ENCODE measurements around the gene DBN1. TPM values are rescaled to one million over a fixed set of nuclear protein-coding genes. Genes with fewer than 3 reads are reported as not detected.
"Not testable (repeated sequence)": the region's sequence is repeated elsewhere in the genome, so short reads cannot be mapped to it uniquely, and the experiment has no call there.

The DBN1 gene
- total RNA-seq, 1 donor from 2014 or later = 274 TPM

GRCh38 chr5:177490311-177490991 lies 17.0 kb upstream of the DBN1 start:
- no peaks in the 10 kb centered on the region for H3K27me3 Mint-ChIP-seq (ENCODE audit: low read depth)
- peak overlapping the region; percentile 83 for H3K27ac Mint-ChIP-seq (ENCODE audit: unreplicated experiment)
- H3K4me3 Mint-ChIP-seq (ENCODE audit: unreplicated experiment) = peak overlapping the region; percentile 41
- TF ChIP-seq, protein P1, sequence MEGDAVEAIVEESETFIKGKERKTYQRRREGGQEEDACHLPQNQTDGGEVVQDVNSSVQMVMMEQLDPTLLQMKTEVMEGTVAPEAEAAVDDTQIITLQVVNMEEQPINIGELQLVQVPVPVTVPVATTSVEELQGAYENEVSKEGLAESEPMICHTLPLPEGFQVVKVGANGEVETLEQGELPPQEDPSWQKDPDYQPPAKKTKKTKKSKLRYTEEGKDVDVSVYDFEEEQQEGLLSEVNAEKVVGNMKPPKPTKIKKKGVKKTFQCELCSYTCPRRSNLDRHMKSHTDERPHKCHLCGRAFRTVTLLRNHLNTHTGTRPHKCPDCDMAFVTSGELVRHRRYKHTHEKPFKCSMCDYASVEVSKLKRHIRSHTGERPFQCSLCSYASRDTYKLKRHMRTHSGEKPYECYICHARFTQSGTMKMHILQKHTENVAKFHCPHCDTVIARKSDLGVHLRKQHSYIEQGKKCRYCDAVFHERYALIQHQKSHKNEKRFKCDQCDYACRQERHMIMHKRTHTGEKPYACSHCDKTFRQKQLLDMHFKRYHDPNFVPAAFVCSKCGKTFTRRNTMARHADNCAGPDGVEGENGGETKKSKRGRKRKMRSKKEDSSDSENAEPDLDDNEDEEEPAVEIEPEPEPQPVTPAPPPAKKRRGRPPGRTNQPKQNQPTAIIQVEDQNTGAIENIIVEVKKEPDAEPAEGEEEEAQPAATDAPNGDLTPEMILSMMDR (IDR thresholded peaks at IDR 0.05) = no peak
- DNase-seq (ENCODE audit: low spot score) = no peak
- H3K9me3 Mint-ChIP-seq (ENCODE audit: low read depth) = no peaks in the 10 kb centered on the region
- H3K36me3 Mint-ChIP-seq (ENCODE audit: low read depth) = peaks cover 43% of the 10 kb centered on the region
- H3K4me1 Mint-ChIP-seq (ENCODE audit: low read depth) = peaks cover 73% of the 10 kb centered on the region

DNA sequence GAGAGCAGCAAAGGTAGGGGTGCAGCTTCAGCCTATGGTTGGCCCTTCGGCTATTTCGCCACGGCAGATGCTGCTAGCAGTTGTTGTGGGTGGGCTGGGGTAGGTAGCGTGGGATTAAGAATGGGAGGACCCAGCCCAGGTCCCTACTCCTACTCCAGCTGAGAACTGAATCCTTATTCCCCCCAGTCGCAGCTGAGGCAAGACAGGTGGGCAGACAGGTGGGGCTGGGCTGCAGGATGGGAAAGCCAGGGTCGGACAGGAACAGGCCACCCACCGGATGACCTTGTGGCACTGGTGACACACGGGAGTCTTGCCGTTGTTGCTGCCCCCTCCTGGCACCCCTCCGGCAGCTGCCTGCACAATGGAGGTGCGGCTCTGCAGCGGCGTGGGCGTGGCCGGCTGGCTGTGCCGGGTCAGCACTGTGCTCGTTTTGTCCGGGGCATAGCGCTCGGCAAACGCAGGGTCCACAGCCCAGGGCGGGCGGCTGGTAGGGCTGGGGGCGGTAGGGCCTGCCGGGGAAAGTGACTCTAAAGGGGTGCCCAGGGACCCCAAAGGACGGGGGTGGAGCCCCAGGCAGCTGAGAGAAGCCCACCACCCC lies 15.8 kb upstream of the DBN1 start:
- Mint-ChIP-seq H3K4me3 (ENCODE audit: unreplicated experiment) (no peak overlapping the region), H3K27me3 (ENCODE audit: low read depth) (no peaks in the 10 kb centered on the region), H3K4me1 (ENCODE audit: low read depth) (peaks cover 75% of the 10 kb centered on the region), H3K9me3 (ENCODE audit: low read depth) (no peaks in the 10 kb centered on the region), H3K27ac (ENCODE audit: unreplicated experiment) (peak overlapping the region; percentile 77), H3K36me3 (ENCODE audit: low read depth) (peaks cover 54% of the 10 kb centered on the region)
- TF ChIP-seq, protein P1 (IDR thresholded peaks at IDR 0.05) = peak; percentile 40
- DNase-seq (ENCODE audit: low spot score) = no peak

GRCh38 chr5:177487975-177488374 lies 14.5 kb upstream of the DBN1 start:
- H3K9me3 Mint-ChIP-seq (ENCODE audit: low read depth) = no peaks in the 10 kb centered on the region
- peaks cover 60% of the 10 kb centered on the region for H3K36me3 Mint-ChIP-seq (ENCODE audit: low read depth)
- H3K4me1 Mint-ChIP-seq (ENCODE audit: low read depth) = peaks cover 74% of the 10 kb centered on the region
- peak overlapping the region; percentile 41 for H3K27ac Mint-ChIP-seq (ENCODE audit: unreplicated experiment)
- no peak for DNase-seq (ENCODE audit: low spot score)
- H3K4me3 Mint-ChIP-seq (ENCODE audit: unreplicated experiment) = no peak overlapping the region
- TF ChIP-seq, protein P1 (IDR thresholded peaks at IDR 0.05) = peak; percentile 33
- H3K27me3 Mint-ChIP-seq (ENCODE audit: low read depth) = no peaks in the 10 kb centered on the region

GRCh38 chr5:177487144-177487543 lies 13.7 kb upstream of the DBN1 start:
- Mint-ChIP-seq H3K27ac (ENCODE audit: unreplicated experiment) (peak overlapping the region; percentile 83), H3K9me3 (ENCODE audit: low read depth) (no peaks in the 10 kb centered on the region), H3K27me3 (ENCODE audit: low read depth) (no peaks in the 10 kb centered on the region), H3K4me3 (ENCODE audit: unreplicated experiment) (no peak overlapping the region), H3K36me3 (ENCODE audit: low read depth) (peaks cover 61% of the 10 kb centered on the region), H3K4me1 (ENCODE audit: low read depth) (peaks cover 74% of the 10 kb centered on the region)
- TF ChIP-seq, protein P1 (IDR thresholded peaks at IDR 0.05) = no peak
- DNase-seq (ENCODE audit: low spot score) = no peak

DNA sequence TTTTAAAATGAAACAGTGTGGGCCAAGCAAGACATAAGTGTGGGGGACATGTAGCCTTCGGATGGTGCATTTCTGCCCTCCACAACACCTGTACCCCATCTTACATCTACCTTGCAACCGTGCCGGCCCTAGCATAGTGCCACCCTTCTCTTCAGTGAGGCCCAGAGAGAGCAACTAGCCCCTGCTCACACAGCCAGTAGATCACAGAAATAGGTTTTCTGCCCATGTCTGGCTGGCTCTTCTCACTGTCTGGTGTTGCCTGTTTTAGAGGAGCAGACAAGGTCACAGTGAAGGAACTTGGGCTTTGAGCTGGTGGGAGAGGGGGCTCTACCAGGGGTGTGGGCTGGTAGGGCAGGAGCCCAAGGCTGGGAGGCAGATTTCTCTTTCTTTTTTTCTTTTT lies 12.8 kb upstream of the DBN1 start:
- TF ChIP-seq, protein P1 (IDR thresholded peaks at IDR 0.05) = no peak
- Mint-ChIP-seq H3K9me3 (ENCODE audit: low read depth) (no peaks in the 10 kb centered on the region), H3K36me3 (ENCODE audit: low read depth) (peaks cover 59% of the 10 kb centered on the region), H3K4me3 (ENCODE audit: unreplicated experiment) (no peak overlapping the region), H3K4me1 (ENCODE audit: low read depth) (peaks cover 71% of the 10 kb centered on the region), H3K27me3 (ENCODE audit: low read depth) (no peaks in the 10 kb centered on the region), H3K27ac (ENCODE audit: unreplicated experiment) (peak overlapping the region; percentile 45)
- DNase-seq (ENCODE audit: low spot score) = no peak

DNA sequence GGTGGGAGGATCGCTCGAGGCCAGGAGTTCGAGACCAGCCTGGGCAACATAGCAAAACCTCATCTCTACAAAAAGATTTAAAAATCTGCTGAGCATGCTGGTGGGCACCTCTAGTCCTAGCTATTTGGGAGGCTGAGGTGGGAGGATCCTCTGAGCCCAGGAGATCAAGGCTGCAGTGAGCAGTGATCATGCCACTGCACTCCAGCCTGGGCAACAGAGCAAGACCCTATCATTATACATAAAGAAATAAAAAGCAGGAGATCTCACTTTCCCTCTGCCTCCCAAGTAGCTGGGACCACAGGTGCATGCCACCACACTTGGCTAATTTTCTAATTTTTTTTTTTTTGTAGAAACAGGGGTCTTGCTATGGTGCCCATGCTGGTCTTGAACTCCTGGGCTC lies 12.3 kb upstream of the DBN1 start:
- Mint-ChIP-seq H3K4me1 (ENCODE audit: low read depth) (peaks cover 66% of the 10 kb centered on the region), H3K27ac (ENCODE audit: unreplicated experiment) (peak overlapping the region; percentile 90), H3K36me3 (ENCODE audit: low read depth) (peaks cover 57% of the 10 kb centered on the region)
- not testable (repeated sequence) for H3K27me3 Mint-ChIP-seq (ENCODE audit: low read depth); H3K4me3 Mint-ChIP-seq (ENCODE audit: unreplicated experiment); H3K9me3 Mint-ChIP-seq (ENCODE audit: low read depth); DNase-seq (ENCODE audit: low spot score)

Data from chondrocyte (in vitro differentiated cells).